ENCODE measurements around the gene REG4.
"Not testable (repeated sequence)": the region's sequence is repeated elsewhere in the genome, so short reads cannot be mapped to it uniquely, and the experiment has no call there.

- TF ChIP-seq CTCF, POLR2AphosphoS5 (IDR thresholded peaks at IDR 0.05): not testable (repeated sequence)
These were observed 32.9 kb upstream of the REG4 start for GRCh38 chr1:119844206-119844605.

Data from sigmoid colon (tissue), 4 donors.